K562 (cell line): ENCODE measurements around the gene DNAJB6. TPM values are rescaled to one million over a fixed set of nuclear protein-coding genes. Genes with fewer than 3 reads are reported as not detected.

Experiments used
- ATAC-seq: fragments of 200-7000 bp; cut with Tn5 transposase; 3 replicates; pipeline ENCODE4 v1.9.1; 2020; ENCODE audit warnings: moderate library complexity
- BruUV-seq: library from RNA; stranded (reverse); fragments of 400-500 nt; replicated peaks from 2 replicates; lab custom pipeline; 2021; lab: Mats Ljungman, UMichigan
- CTCF ChIA-PET: fragments of 300-600 bp; formaldehyde crosslinking; extraction: SDS; loops from one replicate; lab custom pipeline; 2021; ENCODE audit warnings: low intra/inter-chr PET ratio; lab: Yijun Ruan, JAX
- POLR2A ChIA-PET: fragments of 300-600, 350-650 bp; sonication (Branson Sonifier 250); formaldehyde crosslinking; extraction: SDS; loops from one replicate; lab custom pipeline; 2021; ENCODE audit warnings: antibody characterized with exemption, inconsistent platforms; lab: Yijun Ruan, JAX
- DNase-seq, 4 experiments: peaks; one replicate each; pipeline versions ENCODE4 v3.0.0 to v3.0.0-alpha.2; 2011 to 2018; ENCODE audit warnings: low spot score in 3 of 4, mixed read lengths in 3 of 4; ENCODE audit errors: extremely low read depth in 1 of 4
- FAIRE-seq: peaks from 2 replicates; lab custom pipeline; 2011; peaks lifted over from hg19 to GRCh38; lab: Jason Lieb, UNC
- H2AFZ ChIP-seq: 2 replicates; pipeline ENCODE4 v1.6.0; 2011; ENCODE audit warnings: low read depth, low read length, control low read depth, inconsistent platforms
- H3K27ac ChIP-seq: fragments of 200-600 bp; 3 replicates; pipeline ENCODE4 v1.8.0; 2011; ENCODE audit warnings: low read depth, mild to moderate bottlenecking, control low read depth, inconsistent platforms, low read length, moderate library complexity, mixed read lengths; ENCODE audit errors: extremely low read depth
- H3K27me3 ChIP-seq, 2 experiments: fragments of 300-600 bp in 1 of 2; 2 replicates in 1 of 2; 3 replicates in 1 of 2; pipeline versions ENCODE4 v1.6.0 to v1.8.0; 2011; ENCODE audit warnings: inconsistent platforms in 2 of 2, low read length in 2 of 2, mild to moderate bottlenecking in 1 of 2, mixed read lengths in 1 of 2, moderate library complexity in 1 of 2; ENCODE audit not compliant: control insufficient read depth in 2 of 2, insufficient read depth in 2 of 2
- H3K36me3 ChIP-seq: fragments of 300-600 bp; 3 replicates; pipeline ENCODE4 v1.8.0; 2011; ENCODE audit warnings: mild to moderate bottlenecking, low read length, inconsistent platforms; ENCODE audit not compliant: control insufficient read depth, insufficient read depth
- H3K4me1 ChIP-seq, 2 experiments: fragments of 200-600 bp in 1 of 2; replicated peaks in 1 of 2; 2 replicates in 1 of 2; 3 replicates in 1 of 2; pipeline versions ENCODE4 v1.5.1 to v1.8.0; 2011; ENCODE audit warnings: inconsistent platforms in 2 of 2, low read length in 2 of 2, mild to moderate bottlenecking in 1 of 2, mixed read lengths in 1 of 2, moderate library complexity in 1 of 2; ENCODE audit not compliant: control insufficient read depth in 2 of 2, insufficient read depth in 2 of 2
- H3K4me2 ChIP-seq: 2 replicates; pipeline ENCODE4 v1.6.1; 2011; ENCODE audit warnings: low read length, control low read depth, inconsistent platforms, mixed read lengths; ENCODE audit not compliant: insufficient read depth
- H3K4me3 ChIP-seq: fragments of 200-600 bp; sonication (generic), shearing (Covaris generic); 2 replicates; pipeline ENCODE4 v1.5.1; 2016; ENCODE audit warnings: control low read depth, inconsistent platforms
- H3K79me2 ChIP-seq: fragments of 200-600 bp; 3 replicates; pipeline ENCODE4 v1.8.0; 2011; ENCODE audit warnings: low read length, inconsistent platforms; ENCODE audit not compliant: control insufficient read depth, insufficient read depth
- H3K9ac ChIP-seq, 2 experiments: 2 replicates each; pipeline versions ENCODE4 v1.6.0 to v1.6.1; 2011; ENCODE audit warnings: low read depth in 2 of 2, low read length in 2 of 2, control low read depth in 1 of 2, inconsistent platforms in 1 of 2, mild to moderate bottlenecking in 1 of 2, mixed read lengths in 1 of 2; ENCODE audit not compliant: insufficient read depth in 1 of 2
- H3K9me1 ChIP-seq: one replicate; pipeline ENCODE4 v1.6.0; 2011; ENCODE audit warnings: inconsistent platforms, mild to moderate bottlenecking, low read length, moderate library complexity; ENCODE audit not compliant: control insufficient read depth, insufficient read depth
- H3K9me3 ChIP-seq: replicated peaks from 2 replicates; pipeline ENCODE4 v1.5.1; 2011; ENCODE audit warnings: low read depth, low read length, inconsistent platforms; ENCODE audit not compliant: control insufficient read depth, insufficient read depth
- H4K20me1 ChIP-seq: replicated peaks from 2 replicates; pipeline ENCODE4 v1.6.1; 2011; ENCODE audit warnings: low read length, inconsistent platforms, mixed read lengths; ENCODE audit not compliant: control insufficient read depth, insufficient read depth
- CCAR2 ChIP-seq: fragments of 200-400 bp; formaldehyde crosslinking; IDR thresholded peaks from 2 replicates; pipeline ENCODE4 v1.6.1; 2017; ENCODE audit warnings: mild to moderate bottlenecking, low read depth, low read length
- HMBOX1 ChIP-seq: sonication (generic); IDR thresholded peaks from 2 replicates; pipeline ENCODE4 v1.6.1; 2016
- HNRNPL ChIP-seq: fragments of 200-400 bp; formaldehyde crosslinking; IDR thresholded peaks from 2 replicates; pipeline ENCODE4 v1.6.1; 2017; ENCODE audit warnings: low read depth, mild to moderate bottlenecking, low read length
- JUNB ChIP-seq: fragments of 450-650 bp; formaldehyde crosslinking; conservative IDR thresholded peaks from 2 replicates; pipeline ENCODE4 v1.4.0; 2020; ENCODE audit warnings: mild to moderate bottlenecking
- MEF2A ChIP-seq: IDR thresholded peaks from 2 replicates; pipeline ENCODE4 v1.6.1; 2011; ENCODE audit warnings: low read depth, mild to moderate bottlenecking, low read length, moderate library complexity; ENCODE audit not compliant: control insufficient read depth
- NCOA2 ChIP-seq, 2 experiments: fragments of 450-650 bp; IDR thresholded peaks; 2 replicates each; pipeline ENCODE4 v1.6.1; 2018; ENCODE audit warnings: mild to moderate bottlenecking in 2 of 2, moderate library complexity in 1 of 2; ENCODE audit not compliant: partially characterized antibody in 2 of 2
- RREB1 ChIP-seq: fragments of 250-450 bp; sonication (Bioruptor Pico); IDR thresholded peaks from 2 replicates; pipeline ENCODE4 v1.4.0; 2020
- ZBTB2 ChIP-seq: fragments of 450-650 bp; IDR thresholded peaks from 2 replicates; pipeline ENCODE4 v1.6.1; 2016; ENCODE audit warnings: antibody characterized with exemption
- WGBS: fragments of 100-300 bp; shearing (Covaris generic); methylation state at CpG from one replicate; pipeline ENCODE4 v1.1.6; 2016; ENCODE audit warnings: low coverage, mixed read lengths; ENCODE audit not compliant: insufficient coverage; ENCODE audit errors: missing lambda C conversion rate; 5-methylcytosine and 5-hydroxymethylcytosine counted together
- in situ Hi-C: fragments of 300-500 bp; cut with MboI; formaldehyde crosslinking; loops from 4 replicates; pipeline ENCODE4 v1.15.0; 2018; ENCODE audit warnings: inconsistent platforms, mixed read lengths
- intact Hi-C: fragments of 100-400 bp; cut with micrococcal nuclease; formaldehyde crosslinking; loops from 2 replicates; pipeline ENCODE4 v1.14.2; 2022
- polyA plus RNA-seq, 8 experiments: library from polyadenylated mRNA; depleted of rRNA in 4 of 8; stranded (reverse) in 5 of 8; unstranded in 3 of 8; fragments of >200 nt; fragmentation: Nextera tagmentation in 2 of 8; fragmentation: Illumina TruSeq in 1 of 8; extraction: Ambion mirVana in 2 of 8; extraction: Trizol in 1 of 8; gene quantifications; 2 replicates each; pipeline versions ENCODE4 v1.2.1 to v1.2.3, GENCODE V29; 2011 to 2014; ENCODE audit warnings: inconsistent platforms in 1 of 8, missing spikeins in 1 of 8
- total RNA-seq, 7 experiments: library from RNA; depleted of rRNA in 6 of 7; stranded (reverse); fragments of >200 nt in 6 of 7; fragmentation: Illumina TruSeq in 2 of 7; extraction: Trizol in 2 of 7; gene quantifications; 2 replicates each; pipeline versions ENCODE4 v1.2.1 to v1.2.3, GENCODE V29; 2011 to 2021; ENCODE audit warnings: low replicate concordance in 1 of 7
- TF ChIP-seq, protein P1 (sequence below): fragments of 200-800 bp; sonication (Bioruptor generic); IDR thresholded peaks from 2 replicates; pipeline ENCODE4 v1.6.1; 2017; ENCODE audit warnings: missing genetic modification characterization, missing compliant biosample characterization

DNAJB6 gene
- total and polyA plus RNA-seq, 9 of the 15 experiments (the other 6 are each of a cell fraction or from before 2014, with no cell fraction given) = 84.5 to 158 (median 135) TPM

- FAIRE-seq (no peak), DNase-seq (no peak), ATAC-seq (no peak)
- intact Hi-C loops = no loop called here
- H3K36me3 ChIP-seq = no peaks in the 10 kb centered on the region
- no peaks in the 10 kb centered on the region for H3K9me1 ChIP-seq
- WGBS = 3% methylated on average over 6 of the region's 6 CpGs
- no peaks in the 10 kb centered on the region for H3K79me2 ChIP-seq
- ChIA-PET POLR2A (no interaction called here), CTCF (no interaction called here)
- H3K9ac ChIP-seq = no peak overlapping the region
- H3K4me1 ChIP-seq = peaks cover 0 to 7% of the 10 kb centered on the region in 2 experiments; a peak in 1 of 5 replicates
- no peak overlapping the region for H3K4me2 ChIP-seq
- no peak overlapping the region for H2AFZ ChIP-seq
- no peak for TF ChIP-seq CCAR2
- no peak for TF ChIP-seq RREB1 (CRISPR knock-in tag)
- TF ChIP-seq HNRNPL = no peak
- no peak for TF ChIP-seq ZBTB2
- TF ChIP-seq, protein P1, sequence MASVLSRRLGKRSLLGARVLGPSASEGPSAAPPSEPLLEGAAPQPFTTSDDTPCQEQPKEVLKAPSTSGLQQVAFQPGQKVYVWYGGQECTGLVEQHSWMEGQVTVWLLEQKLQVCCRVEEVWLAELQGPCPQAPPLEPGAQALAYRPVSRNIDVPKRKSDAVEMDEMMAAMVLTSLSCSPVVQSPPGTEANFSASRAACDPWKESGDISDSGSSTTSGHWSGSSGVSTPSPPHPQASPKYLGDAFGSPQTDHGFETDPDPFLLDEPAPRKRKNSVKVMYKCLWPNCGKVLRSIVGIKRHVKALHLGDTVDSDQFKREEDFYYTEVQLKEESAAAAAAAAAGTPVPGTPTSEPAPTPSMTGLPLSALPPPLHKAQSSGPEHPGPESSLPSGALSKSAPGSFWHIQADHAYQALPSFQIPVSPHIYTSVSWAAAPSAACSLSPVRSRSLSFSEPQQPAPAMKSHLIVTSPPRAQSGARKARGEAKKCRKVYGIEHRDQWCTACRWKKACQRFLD (CRISPR knock-in tag) = no peak
- TF ChIP-seq NCOA2 (IDR thresholded peaks at IDR 0.05; ENCODE audit: partially characterized antibody in 2 of 2) = no peak
- TF ChIP-seq MEF2A = no peak
- no peak for TF ChIP-seq HMBOX1
- no peak for TF ChIP-seq JUNB
- in situ Hi-C loops = no loop called here
- no TSS peak for BruUV-seq
- H4K20me1 ChIP-seq = no peaks in the 10 kb centered on the region
- H3K27ac ChIP-seq = no peak overlapping the region
- no peaks in the 10 kb centered on the region for H3K9me3 ChIP-seq
- H3K4me3 ChIP-seq = no peak overlapping the region
- H3K27me3 ChIP-seq = peaks cover 31 to 38% of the 10 kb centered on the region in 2 experiments
Observed at GRCh38 chr7:157446322-157446721, 109.5 kb downstream of the DNAJB6 start.
